SH-SY5Y (cell line): ENCODE results near the gene CEP170B.

Experiments used
- GATA2 ChIP-seq: IDR thresholded peaks from 2 replicates; pipeline ENCODE4 v1.6.1; 2011; ENCODE audit warnings: mild to moderate bottlenecking, low read depth, low read length
- GATA3 ChIP-seq: IDR thresholded peaks from 2 replicates; pipeline ENCODE4 v1.6.1; 2011; ENCODE audit warnings: low read depth, mild to moderate bottlenecking, low read length, moderate library complexity

DNA sequence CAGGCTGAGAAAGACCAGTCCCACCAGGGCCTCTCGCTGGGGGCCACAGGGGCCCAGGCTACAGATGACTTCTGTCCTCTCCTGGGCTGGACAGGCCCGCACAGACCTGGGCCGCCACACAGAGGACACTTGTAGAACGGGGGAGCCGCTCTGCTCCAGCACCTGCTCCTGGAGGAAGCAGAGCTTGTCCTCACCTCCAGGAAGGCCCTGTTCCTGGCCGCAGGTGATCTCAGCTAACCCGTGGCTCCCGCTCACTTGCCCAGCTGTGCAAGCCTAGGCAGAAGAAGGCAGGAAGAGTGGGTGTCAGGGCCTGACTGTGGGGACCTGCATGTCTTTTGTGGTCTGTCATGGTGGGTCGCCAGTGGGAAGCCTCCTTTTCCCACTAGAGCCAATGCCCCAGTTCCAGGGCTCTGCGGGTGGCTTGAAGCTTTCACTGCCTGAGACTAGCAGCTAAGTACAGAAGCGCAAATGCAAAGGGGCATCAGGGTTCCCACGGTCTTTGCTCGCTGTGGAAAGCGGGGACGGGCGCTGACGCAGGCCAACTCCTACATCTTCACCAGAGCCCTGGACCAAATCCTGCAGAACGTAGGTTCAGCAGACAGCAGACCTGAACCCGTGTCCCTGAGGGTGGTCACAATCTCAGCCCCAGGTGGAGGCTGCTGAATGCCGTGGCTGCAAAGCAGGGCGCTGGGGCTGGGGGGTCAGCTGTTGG, 8.8 kb upstream of the CEP170B start:
- TF ChIP-seq GATA2 (no peak), GATA3 (no peak)
